ENCODE data around the gene PLEKHG2.
A peak's percentile ranks its signal among the peaks of the same experiment; 100 is the strongest.

PLEKHG2 gene

DNA sequence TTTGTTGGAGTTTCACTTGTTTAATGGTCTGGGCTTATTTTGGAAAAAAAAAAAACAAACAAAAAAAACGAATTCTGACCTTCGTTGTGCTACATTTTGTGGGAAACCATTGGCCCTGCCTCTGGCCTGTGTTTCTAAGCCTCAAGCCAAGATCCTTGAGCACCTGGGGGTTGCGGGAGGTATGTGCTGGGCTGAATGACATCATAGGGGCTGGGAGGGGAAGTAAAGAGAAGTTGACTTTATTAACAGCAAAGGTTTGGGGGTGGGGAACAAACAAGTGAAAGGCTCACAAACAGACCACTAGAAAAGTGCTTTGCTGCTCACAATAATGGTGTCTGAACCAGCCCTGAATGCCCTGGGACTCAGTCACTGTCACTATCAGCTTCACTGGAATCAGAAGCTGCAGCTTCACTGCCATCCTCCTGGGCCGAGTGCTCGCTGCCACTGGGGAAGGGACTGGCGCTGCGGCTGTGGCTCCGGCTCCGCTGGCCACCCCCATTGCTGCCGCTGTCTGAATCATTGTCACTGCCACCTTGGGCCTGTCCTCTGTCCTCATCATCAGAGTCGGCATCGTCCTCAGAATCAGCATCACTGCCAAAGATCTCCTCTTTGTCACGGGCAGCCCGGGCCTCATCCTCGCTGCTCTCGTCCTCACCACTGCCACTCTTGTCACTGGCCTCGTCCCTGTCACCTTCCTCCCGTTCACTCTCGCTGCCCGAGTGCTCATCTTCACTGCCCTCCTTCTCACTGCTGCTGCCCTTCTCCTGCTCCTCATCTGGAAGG is 26.6 kb upstream of the PLEKHG2 start:
- no peak for DNase-seq

DNA sequence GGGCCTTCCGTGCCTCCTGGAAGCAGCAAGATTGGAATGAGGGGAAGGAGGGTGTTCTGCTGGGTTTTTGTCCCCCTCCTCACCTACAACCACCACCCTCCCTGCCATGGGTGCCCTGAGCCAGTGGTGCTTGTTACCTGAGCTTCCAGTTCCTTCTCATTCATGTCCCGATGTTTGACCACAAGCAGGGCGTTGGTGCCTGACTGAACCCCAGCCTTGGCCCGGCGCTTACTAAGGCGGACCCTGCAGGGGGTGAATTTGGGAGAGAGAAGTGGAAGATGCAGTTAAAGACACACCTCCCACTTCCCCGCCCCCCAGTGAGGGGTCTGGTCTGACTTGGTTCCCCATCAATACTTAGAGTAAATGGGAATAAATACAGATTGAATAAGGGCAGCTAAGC is 25.9 kb upstream of the PLEKHG2 start:
- no peak for DNase-seq

DNA sequence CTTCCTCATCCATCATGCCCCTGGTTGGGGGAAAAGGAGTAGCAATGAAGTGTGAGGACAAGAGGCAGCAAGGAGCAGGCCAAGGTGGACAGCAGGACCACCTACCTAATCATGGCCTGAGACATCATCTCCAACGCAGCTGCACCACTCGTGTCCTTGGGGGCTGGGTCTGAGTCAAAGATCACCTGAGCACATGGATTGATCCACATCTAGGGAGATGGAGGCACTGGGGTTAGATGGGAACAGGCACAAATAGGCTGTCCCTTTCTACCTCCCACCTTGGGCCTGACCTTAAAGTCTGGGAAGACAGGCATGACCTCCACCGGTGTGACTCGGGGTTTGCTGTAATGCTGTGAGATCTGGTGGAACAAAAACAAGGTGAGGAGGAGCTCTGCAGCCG is 23.8 kb upstream of the PLEKHG2 start:
- no peak for DNase-seq

GRCh38 chr19:39389631-39390414 is 22.6 kb upstream of the PLEKHG2 start:
- DNase-seq = no peak

DNA sequence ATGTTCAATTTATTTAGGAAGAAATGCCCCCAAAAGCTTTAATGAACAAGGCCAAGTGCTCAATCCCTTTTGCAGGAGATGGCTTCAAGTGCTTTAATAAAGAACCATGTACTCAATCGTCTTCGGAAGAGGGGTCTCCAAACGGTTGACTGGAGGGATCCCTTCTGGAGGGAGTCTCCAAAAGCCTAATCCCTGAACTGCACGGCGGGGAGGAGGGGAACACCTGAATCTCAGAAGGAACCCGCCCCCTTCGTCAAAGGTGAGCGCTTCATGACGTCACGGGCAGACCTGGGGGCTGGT is 22.1 kb upstream of the PLEKHG2 start:
- peak; percentile 91 for DNase-seq

GRCh38 chr19:39390751-39391437 is 21.6 kb upstream of the PLEKHG2 start, which contains the start of the genes MED29 and PAF1:
Gene MED29, plus strand, starts transcription at chr19:39391378. Its CDS starts 45 bp downstream, at chr19:39391423.
Gene PAF1, minus strand, starts transcription at chr19:39391106. Its CDS starts 242 bp downstream, at chr19:39390864.
- DNase-seq = peak; percentile 100

- peak; percentile 94 for DNase-seq
These were observed 14.8 kb upstream of the PLEKHG2 start for GRCh38 chr19:39397360-39398296.

DNA sequence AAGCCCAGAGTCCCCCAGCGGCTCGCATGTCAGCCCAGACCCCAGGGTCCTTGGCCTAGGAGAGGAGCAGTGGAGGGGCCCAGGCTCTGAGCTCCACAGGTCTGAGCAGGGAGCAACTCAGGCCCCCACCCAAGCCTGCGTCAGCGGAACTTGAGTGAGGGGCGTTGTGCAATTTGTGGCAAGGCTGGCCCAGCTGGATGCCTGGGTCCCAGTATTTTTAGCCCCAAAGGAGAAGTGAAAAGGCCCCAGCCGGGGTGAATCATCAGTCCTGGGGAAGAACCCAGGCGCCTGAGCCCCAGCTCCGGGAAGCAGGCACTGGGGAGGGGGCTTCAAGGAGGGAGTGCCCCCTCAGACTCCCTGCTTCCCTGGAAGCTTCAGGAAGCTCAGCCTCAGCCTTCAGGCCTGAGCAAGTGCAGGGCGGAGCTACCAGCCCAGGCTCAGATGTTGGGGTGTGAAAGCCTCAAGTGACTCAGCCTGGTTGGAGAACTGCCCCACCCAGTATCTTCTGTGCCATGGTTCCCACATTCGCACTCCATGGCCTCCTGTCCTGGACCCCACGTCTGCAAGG is 14.1 kb upstream of the PLEKHG2 start:
- DNase-seq = peak; percentile 73 to 91

- DNase-seq = no peak
These were observed 12.8 kb upstream of the PLEKHG2 start for GRCh38 chr19:39399668-39400050.

DNA sequence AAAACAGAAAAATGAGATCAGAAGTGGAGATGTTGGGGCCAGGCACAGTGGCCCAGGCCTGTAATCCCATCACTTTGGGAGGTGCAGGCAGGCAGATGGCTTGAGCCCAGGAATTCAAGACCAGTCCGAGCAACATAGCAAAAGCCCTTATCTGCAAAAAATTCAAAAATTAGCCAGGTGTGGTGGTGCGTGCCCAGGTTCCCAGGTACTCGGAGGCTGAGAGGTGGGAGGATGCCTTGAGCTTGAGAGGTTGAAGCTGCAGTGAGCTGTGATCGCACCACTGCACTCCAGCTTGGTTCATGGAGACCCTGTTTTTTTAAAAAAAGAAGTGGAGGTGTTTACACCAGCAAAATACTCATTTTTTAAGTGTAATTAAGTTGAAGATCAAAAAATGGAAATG is 12.4 kb upstream of the PLEKHG2 start:
- no peak for DNase-seq

GRCh38 chr19:39401070-39401548 is 11.4 kb upstream of the PLEKHG2 start:
- no peak for DNase-seq

DNA sequence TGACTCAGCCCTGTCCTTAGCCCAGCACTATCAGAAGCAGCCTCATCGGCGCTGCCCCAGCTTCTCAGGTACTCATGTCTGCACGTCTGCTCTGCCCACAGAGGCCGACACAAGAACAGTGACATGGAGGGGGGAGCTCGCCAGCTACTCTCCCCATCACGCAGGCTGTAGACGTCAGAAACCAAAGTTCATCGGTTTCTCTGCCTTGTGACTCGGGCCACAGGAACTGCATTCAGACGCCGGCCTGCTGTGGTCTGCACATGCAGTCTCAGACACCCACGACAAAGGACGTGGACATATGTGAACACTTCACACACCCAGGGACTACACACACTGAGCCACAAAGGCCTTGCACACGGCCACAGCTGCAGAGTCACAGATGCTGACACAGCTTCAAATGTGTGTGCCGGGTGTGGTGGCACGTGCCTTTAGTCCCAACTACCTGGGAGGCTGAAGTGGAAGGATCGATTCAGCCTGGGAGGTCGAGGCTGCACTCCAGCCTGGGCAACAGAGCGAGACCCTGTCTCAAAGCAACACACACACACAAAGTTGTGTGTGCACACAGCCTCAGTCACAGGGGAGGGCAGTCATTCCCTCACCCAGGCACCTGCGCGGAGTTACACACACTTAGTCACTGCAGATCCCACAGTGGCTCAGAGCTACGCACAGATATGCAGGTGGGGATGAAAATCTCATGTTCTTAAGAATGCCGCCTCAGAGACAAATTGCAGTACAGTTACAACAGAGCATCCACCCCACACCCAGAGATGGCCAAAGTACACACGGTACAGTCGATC is 10.7 kb upstream of the PLEKHG2 start:
- peak; percentile 94 for DNase-seq

DNA sequence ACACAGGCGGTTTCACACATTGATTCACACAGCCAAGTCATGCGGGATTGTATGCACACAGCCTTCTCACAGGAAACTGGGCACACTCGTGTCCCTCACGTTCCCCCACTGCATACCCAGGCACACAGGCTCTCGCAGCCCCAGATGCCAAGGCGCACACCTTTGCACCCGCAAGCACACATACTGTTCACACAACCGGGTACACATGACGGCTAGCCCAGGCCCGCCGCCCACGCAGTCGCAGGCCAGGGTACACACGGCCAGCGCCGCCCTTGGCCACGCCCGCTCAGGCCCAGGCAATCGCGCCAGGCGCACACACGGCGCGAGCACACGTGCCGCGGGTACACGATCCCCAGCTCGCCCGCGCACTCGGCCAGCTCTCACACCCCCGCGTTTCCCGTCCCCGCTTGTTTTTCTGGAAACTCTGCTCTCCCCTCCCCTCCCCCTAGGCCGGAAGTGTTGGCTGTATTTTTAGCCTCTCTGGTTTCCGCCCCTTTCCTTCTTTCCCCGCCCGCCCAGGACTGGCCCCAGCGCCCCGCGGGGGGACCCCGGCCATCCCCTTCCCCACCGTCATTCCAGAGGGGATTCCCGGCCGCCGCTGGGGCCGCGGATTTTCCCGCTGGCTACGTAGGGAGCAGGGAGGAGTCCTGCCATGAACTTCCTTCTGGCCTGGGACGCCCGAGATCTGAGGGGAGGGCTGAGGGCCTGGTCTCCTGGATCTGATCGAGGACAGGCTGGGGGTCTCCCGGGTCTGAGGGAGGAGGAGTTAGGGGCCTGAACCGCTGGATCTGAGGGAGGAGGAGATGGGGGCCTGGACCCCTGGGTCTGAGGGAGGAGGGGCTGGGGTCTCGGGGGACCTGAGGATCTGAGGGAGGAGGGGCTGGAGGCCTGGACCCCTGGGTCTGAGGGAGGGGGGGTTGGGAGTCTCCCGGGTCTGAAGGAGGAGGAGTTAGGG is 9.8 kb upstream of the PLEKHG2 start:
- DNase-seq = peak; percentile 94 to 95

DNA sequence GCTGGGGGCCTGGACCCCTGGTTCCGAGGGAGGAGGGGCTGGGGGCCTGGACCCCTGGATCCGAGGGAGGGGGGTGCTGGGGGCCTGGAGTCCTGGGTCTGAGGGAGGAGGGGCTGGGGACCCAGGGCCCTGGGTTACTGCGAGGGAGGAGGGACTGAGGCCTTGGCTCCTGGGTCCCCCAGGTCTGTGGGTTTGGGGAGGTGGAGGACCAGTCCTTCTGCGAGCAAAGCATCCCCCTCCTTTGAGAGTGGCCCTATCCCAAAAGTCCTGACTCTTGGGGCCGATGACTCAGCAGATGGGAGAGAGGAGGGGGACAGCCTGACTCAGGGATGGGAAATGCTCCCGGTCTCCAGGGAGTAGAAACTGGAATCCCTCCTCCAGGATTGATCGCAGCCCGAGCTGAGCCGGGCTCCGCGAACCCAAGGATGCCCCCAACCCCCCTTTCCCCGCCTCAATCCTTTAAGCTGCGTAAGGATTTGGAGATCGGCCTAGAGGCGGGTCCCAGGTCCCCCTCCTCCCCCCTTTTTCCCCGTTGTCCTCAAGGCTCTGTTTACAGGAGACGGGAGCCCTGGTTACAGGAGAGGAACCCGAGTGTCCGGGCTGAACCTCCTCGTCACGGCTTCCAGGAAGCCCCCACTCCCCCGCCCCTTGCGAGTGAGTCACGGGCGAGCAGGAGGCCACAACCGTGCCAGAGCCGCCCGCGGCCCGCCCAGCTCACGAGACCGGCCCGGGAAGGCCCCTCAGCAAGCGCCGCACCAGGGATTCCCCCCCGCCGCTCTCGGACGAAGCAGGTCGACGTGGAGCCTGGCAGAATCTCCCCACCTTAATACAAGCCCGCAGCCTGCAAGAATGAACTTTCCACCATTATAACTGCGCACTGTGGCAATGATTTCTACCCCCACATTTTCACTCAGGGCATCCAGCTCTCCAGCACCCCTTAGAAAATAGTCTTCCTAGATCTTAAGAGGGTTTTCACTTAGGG is 8.8 kb upstream of the PLEKHG2 start:
- DNase-seq = peak; percentile 99

GRCh38 chr19:39405261-39405957 is 7.1 kb upstream of the PLEKHG2 start:
- peak; percentile 60 to 63 for DNase-seq

GRCh38 chr19:39405958-39406655 is 6.4 kb upstream of the PLEKHG2 start:
- DNase-seq = peak; percentile 95 to 96

Measured in CD4-positive, alpha-beta T cell treated with Interleukin-4 for 1 hour (primary cell).